ENCODE data around the gene SPEF2. TPM values are rescaled to one million over a fixed set of nuclear protein-coding genes. Genes with fewer than 3 reads are reported as not detected.
"Not testable (repeated sequence)": the region's sequence is repeated elsewhere in the genome, so short reads cannot be mapped to it uniquely, and the experiment has no call there.

SPEF2 gene
- polyA plus RNA-seq, 1 donor from 2014 or later, result 18.5 TPM

- H2AFZ ChIP-seq (ENCODE audit: low read depth, low read length), result no peak overlapping the region
- no peaks in the 10 kb centered on the region for H3K9me2 ChIP-seq (ENCODE audit: insufficient read depth, low read length)
- H3K9ac ChIP-seq (ENCODE audit: low read length), result no peak overlapping the region
- H3F3A ChIP-seq (ENCODE audit: insufficient read depth, low read length, poor library complexity, severe bottlenecking), result no peaks in the 10 kb centered on the region
- H3K9me3 ChIP-seq (ENCODE audit: low read length), result no peaks in the 10 kb centered on the region
- TF ChIP-seq MXI1 (conservative IDR thresholded peaks at IDR 0.05; ENCODE audit: poor library complexity, severe bottlenecking) (no peak), EZH2 (IDR thresholded peaks at IDR 0.05; ENCODE audit: borderline replicate concordance, insufficient read depth, low read length, poor library complexity, severe bottlenecking) (no peak), RAD21 (conservative IDR thresholded peaks at IDR 0.05) (no peak), CTCF (IDR thresholded peaks at IDR 0.05; ENCODE audit: poor library complexity, severe bottlenecking) (no peak), TAF1 (IDR thresholded peaks at IDR 0.05; ENCODE audit: low read depth) (no peak), POLR2AphosphoS5 (IDR thresholded peaks at IDR 0.05) (no peak), SMC3 (conservative IDR thresholded peaks at IDR 0.05; ENCODE audit: poor library complexity) (no peak), EP300 (conservative IDR thresholded peaks at IDR 0.05; ENCODE audit: poor library complexity, severe bottlenecking) (no peak), REST (IDR thresholded peaks at IDR 0.05; ENCODE audit: borderline replicate concordance) (no peak)
- no peaks in the 10 kb centered on the region for H3K79me2 ChIP-seq (replicated peaks; ENCODE audit: insufficient read depth, low read length)
- no peaks in the 10 kb centered on the region for H3K27me3 ChIP-seq (ENCODE audit: insufficient read depth, low read depth, low read length)
- H3K4me3 ChIP-seq (ENCODE audit: low read length), result no peak overlapping the region
- H3K27ac ChIP-seq (ENCODE audit: low read length), result no peak overlapping the region
- H3K4me2 ChIP-seq (ENCODE audit: low read length), result no peak overlapping the region
- H3K36me3 ChIP-seq (ENCODE audit: insufficient read depth, low read length), result no peaks in the 10 kb centered on the region
- no peaks in the 10 kb centered on the region for H4K20me1 ChIP-seq (ENCODE audit: insufficient read depth)
Observed at GRCh38 chr5:35854248-35854647, 236.6 kb downstream of the SPEF2 start.

GRCh38 chr5:35855187-35855586 lies 237.5 kb downstream of the SPEF2 start:
- no peak overlapping the region for H3K9ac ChIP-seq (ENCODE audit: low read length)
- no peaks in the 10 kb centered on the region for H4K20me1 ChIP-seq (ENCODE audit: insufficient read depth)
- H3K36me3 ChIP-seq (ENCODE audit: insufficient read depth, low read length), result no peaks in the 10 kb centered on the region
- no peaks in the 10 kb centered on the region for H3K79me2 ChIP-seq (replicated peaks; ENCODE audit: insufficient read depth, low read length)
- no peaks in the 10 kb centered on the region for H3K27me3 ChIP-seq (ENCODE audit: insufficient read depth, low read depth, low read length)
- no peak for TF ChIP-seq POLR2AphosphoS5 (IDR thresholded peaks at IDR 0.05)
- TF ChIP-seq MXI1 (conservative IDR thresholded peaks at IDR 0.05; ENCODE audit: poor library complexity, severe bottlenecking), result no peak
- no peak for TF ChIP-seq EZH2 (IDR thresholded peaks at IDR 0.05; ENCODE audit: borderline replicate concordance, insufficient read depth, low read length, poor library complexity, severe bottlenecking)
- TF ChIP-seq SMC3 (conservative IDR thresholded peaks at IDR 0.05; ENCODE audit: poor library complexity), result no peak
- no peak overlapping the region for H2AFZ ChIP-seq (ENCODE audit: low read depth, low read length)
- no peaks in the 10 kb centered on the region for H3F3A ChIP-seq (ENCODE audit: insufficient read depth, low read length, poor library complexity, severe bottlenecking)
- no peak overlapping the region for H3K4me2 ChIP-seq (ENCODE audit: low read length)
- H3K27ac ChIP-seq (ENCODE audit: low read length), result no peak overlapping the region
- H3K4me3 ChIP-seq (ENCODE audit: low read length), result no peak overlapping the region
- H3K9me3 ChIP-seq (ENCODE audit: low read length), result no peaks in the 10 kb centered on the region
- H3K9me2 ChIP-seq (ENCODE audit: insufficient read depth, low read length), result no peaks in the 10 kb centered on the region

- not testable (repeated sequence) for H3K9ac ChIP-seq (ENCODE audit: low read length); H3K79me2 ChIP-seq (replicated peaks; ENCODE audit: insufficient read depth, low read length); H4K20me1 ChIP-seq (ENCODE audit: insufficient read depth); H3K27ac ChIP-seq (ENCODE audit: low read length); H3K4me3 ChIP-seq (ENCODE audit: low read length); H3K27me3 ChIP-seq (ENCODE audit: insufficient read depth, low read depth, low read length); H3F3A ChIP-seq (ENCODE audit: insufficient read depth, low read length, poor library complexity, severe bottlenecking); H3K9me2 ChIP-seq (ENCODE audit: insufficient read depth, low read length); H3K4me2 ChIP-seq (ENCODE audit: low read length); H3K9me3 ChIP-seq (ENCODE audit: low read length); H2AFZ ChIP-seq (ENCODE audit: low read depth, low read length); H3K36me3 ChIP-seq (ENCODE audit: insufficient read depth, low read length)
Observed at GRCh38 chr5:35856186-35856764, 238.6 kb downstream of the SPEF2 start.

Data from neural cell (in vitro differentiated cells).